GM18907 (cell line): ENCODE measurements around the gene ITGA4.
"Not testable (repeated sequence)": the region's sequence is repeated elsewhere in the genome, so short reads cannot be mapped to it uniquely, and the experiment has no call there.

Source experiments
- ATAC-seq: cut with Tn5 transposase; IDR thresholded peaks from one replicate; pipeline ENCODE4 v1.9.1; 2021; ENCODE audit warnings: mild to moderate bottlenecking, moderate library complexity; ENCODE audit not compliant: unreplicated experiment

ITGA4 gene

GRCh38 chr2:181457121-181457740 is at the start of gene ITGA4:
Gene ITGA4 (plus strand): TSS chr2:181457386. CDS start chr2:181457655, 269 bp downstream.
- ATAC-seq = peak; percentile 79

DNA sequence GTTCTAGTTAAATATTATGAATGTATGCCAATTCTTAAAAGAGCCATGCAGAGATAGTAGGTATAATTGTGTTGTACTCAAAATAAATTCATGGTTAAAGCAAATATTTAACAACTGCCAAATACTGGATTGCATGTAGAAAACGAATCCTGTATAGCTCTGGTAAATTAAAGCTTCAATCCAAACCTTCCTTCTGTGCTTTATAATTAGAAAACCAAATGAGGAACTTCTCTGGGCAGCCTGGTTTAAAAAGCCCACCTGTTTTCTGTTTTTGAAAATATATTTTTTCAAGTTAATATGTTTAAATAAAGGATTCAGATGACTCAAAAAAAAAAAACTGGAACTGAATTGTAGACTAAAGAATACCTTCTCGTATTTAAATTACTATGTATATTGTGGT is 48.3 kb upstream of the ITGA4 start:
- ATAC-seq = no peak

DNA sequence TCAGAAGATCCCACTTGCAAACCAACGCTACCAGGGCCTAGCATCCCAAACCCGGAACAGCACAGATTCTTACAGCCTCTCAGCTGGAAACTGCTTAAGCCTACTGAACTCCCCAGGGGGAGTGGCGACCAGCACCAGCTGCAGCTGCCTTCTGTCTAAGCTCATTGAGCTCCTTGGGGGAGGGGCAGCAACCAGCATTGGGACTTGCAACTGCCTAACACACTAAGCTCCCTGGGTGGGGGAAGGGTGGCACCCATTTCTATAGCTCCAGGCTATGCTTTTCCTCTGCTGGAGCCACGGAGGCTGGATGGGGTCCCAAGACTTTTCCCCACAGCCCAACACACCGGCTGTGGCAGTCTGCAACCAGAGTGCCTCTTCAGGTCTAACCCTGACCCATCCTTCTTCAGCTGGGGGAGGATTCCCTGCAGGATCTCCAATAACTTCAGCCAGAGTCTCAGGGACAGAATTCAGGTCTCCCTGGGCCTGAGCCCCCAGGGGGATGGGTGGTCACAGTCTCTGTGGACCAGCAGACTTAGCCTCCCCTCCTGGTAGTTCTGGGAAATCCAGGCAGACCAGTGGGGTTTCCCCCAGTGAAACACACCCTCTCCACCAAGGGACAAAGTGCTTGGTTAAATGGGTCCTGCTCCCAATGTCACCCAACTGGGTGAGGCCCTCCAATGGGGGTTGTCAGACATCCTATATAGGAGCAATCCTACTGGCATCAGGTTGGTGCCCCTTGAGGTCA is 45.9 kb upstream of the ITGA4 start:
- ATAC-seq = peak; percentile 99

- no peak for ATAC-seq
These were observed 37.9 kb upstream of the ITGA4 start for GRCh38 chr2:181419129-181419855.

GRCh38 chr2:181420259-181421130 is 36.7 kb upstream of the ITGA4 start:
- no peak for ATAC-seq

- no peak for ATAC-seq
These were observed 36.1 kb upstream of the ITGA4 start for GRCh38 chr2:181421131-181421458.

DNA sequence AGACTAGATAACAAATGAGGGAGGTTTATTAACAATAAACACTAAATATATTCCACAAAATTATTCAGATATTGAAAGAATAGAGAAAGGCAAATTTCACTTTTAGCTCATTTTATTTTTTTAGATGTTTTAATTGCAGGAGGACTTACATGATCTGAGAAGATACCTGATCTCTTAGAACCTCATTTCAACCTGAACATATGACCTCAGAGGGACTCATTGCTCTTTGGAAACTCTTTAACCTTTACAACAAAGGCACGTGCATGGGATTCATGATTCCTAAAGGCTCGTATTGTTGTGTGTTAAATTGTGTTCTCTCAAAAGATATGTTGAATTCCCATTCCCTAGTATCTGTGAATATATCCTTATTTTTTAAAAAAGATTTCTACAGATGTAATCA is 35.7 kb upstream of the ITGA4 start:
- no peak for ATAC-seq

DNA sequence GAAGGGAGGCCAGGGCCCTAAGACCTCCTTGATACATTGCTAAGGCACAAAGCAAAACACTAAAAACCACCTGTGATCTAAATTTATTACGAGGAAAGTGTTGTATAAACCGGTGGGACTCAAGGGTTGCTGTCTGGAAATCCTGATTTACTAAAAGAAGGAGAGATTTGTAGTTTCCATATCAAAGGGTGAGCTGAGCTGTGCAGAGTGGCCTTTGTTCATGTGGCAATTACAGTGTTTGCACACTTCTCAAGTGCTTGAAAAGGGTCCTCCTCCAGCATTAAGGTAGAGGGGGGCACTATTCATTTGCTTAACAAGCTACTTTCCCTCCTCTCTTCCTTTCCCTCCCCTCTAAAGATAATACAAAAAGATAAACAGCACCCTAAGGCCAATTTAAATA is 30.5 kb upstream of the ITGA4 start:
- no peak for ATAC-seq

DNA sequence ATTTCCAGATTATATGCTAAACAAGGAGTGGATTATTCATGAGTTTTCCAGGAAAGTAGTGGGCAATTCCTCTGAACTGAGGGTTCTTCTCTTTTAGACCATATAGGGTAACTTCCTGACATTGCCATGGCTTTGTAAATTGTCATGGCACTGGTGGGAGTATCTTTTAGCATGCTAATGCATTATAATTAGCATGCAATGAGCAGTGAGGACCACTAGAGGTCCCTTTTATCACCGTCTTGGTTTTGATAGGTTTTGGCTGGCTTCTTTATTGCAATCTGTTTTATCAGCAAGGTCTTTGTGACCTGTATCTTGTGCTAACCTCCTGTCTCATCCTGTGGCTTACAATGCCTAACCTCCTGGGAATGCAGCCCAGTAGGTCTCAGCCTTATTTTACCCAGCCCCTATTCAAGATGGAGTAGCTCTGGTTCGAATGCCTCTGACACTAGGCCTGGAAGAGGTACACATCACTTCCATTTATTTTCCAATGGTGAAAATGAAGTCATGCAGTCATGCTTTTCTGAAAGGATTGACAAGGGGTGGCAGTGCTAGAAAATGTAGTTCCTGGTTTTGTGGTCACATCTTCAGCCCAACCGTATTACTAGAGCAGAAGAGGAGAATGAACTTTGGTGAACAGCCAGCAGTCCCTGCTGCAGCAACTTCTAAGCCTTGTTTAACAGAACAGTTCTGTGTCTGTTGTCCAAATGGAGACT is 26.6 kb upstream of the ITGA4 start:
- no peak for ATAC-seq

GRCh38 chr2:181431674-181432073 is 25.5 kb upstream of the ITGA4 start:
- ATAC-seq = no peak

- ATAC-seq = no peak
These were observed 18.9 kb upstream of the ITGA4 start for GRCh38 chr2:181438261-181438660.

DNA sequence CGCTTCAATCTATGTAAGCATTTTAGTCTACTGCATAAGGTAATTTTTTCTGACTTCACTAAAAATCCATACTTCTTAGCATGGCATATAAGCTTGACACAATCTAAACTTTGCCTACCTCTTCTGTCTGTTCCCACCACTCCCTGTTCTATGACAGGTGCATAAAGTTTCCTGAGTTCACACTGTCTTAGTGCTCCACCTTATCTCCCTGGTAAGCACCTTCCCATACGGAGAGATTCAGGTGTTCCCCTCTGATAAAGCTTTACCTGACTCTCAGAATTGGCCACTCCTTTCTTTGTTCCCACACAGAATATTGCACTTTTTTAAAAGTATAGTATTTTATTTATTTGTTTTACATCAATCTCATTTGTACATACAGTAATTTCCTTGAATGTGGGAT is 16.8 kb upstream of the ITGA4 start:
- ATAC-seq = no peak

- no peak for ATAC-seq
These were observed 16.3 kb upstream of the ITGA4 start for GRCh38 chr2:181440919-181441318.

GRCh38 chr2:181441670-181442069 is 15.5 kb upstream of the ITGA4 start:
- no peak for ATAC-seq

DNA sequence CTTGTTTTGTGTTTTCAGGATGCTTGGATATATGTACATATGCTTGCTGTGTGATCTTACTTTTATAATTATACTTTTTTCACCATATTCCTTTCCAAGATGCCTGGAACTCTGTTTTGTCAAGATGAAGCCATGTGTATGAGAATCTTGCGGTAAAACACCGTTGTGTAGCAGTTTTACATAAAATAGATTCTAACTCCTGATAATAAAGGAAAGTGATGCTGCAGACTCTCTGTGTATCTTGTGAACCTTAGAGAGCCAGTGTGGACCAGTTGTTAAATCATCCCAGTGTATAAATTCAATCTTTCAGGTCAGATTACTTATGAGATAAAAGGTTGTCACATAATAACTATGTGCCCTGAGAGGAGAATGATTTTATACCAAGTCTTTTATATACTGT is 12.5 kb upstream of the ITGA4 start:
- ATAC-seq = no peak

- ATAC-seq = peak; percentile 63
These were observed 10.2 kb upstream of the ITGA4 start for GRCh38 chr2:181446985-181447384.

DNA sequence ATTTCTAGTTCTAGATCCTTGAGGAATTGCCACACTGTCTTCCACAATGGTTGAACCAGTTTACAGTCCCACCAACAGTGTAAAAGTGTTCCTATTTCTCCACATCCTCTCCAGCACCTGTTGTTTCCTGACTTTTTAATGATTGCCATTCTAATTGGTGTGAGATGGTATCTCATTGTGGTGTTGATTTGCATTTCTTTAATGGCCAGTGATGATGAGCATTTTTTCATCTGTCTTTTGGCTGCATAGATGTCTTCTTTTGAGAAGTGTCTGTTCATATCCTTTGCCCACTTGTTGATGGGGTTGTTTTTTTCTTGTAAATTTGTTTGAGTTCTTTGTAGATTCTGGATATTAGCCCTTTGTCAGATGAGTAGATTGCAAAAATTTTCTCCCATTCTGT is 7.9 kb upstream of the ITGA4 start:
- not testable (repeated sequence) for ATAC-seq

GRCh38 chr2:181454686-181455450 is 2.3 kb upstream of the ITGA4 start:
- no peak for ATAC-seq

DNA sequence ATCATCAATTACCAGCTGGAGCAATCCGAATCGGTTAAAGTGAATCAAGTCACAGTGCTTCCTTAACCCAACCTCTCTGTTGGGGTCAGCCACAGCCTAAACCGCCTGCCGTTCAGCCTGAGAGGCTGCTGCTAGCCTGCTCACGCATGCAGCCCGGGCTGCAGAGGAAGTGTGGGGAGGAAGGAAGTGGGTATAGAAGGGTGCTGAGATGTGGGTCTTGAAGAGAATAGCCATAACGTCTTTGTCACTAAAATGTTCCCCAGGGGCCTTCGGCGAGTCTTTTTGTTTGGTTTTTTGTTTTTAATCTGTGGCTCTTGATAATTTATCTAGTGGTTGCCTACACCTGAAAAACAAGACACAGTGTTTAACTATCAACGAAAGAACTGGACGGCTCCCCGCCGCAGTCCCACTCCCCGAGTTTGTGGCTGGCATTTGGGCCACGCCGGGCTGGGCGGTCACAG is 496 bp upstream of the ITGA4 start:
- peak; percentile 84 for ATAC-seq
